Thyroid gland (tissue), 4 donors: ENCODE results near the gene LRRC36.

Experiments used
- CTCF ChIP-seq, 6 experiments: fragments of 200-600 bp in 3 of 6; fragments of 450-650 bp in 3 of 6; sonication (generic) in 3 of 6; IDR thresholded peaks; one replicate each; pipeline ENCODE4 v1.5.1; 2016 to 2019; ENCODE audit warnings: antibody characterized with exemption in 6 of 6, mild to moderate bottlenecking in 2 of 6, inconsistent platforms in 1 of 6, moderate library complexity in 1 of 6
- POLR2A ChIP-seq, 2 donors: fragments of 450-650 bp; IDR thresholded peaks; one replicate each; pipeline ENCODE4 v1.6.1; 2017; ENCODE audit warnings: antibody characterized with exemption in 2 of 2, mild to moderate bottlenecking in 2 of 2, moderate library complexity in 1 of 2

- TF ChIP-seq CTCF (IDR thresholded peaks at IDR 0.05) (no peak), POLR2A (IDR thresholded peaks at IDR 0.05) (no peak)
Measured at GRCh38 chr16:67341250-67341649, 14.6 kb downstream of the LRRC36 start.
